HepG2 (cell line): ENCODE measurements around the gene ZNF3. TPM values are rescaled to one million over a fixed set of nuclear protein-coding genes. Genes with fewer than 3 reads are reported as not detected.
A peak's percentile ranks its signal among the peaks of the same experiment; 100 is the strongest.

ENCODE experiments used
- BCL3 ChIP-seq: sonication (generic); formaldehyde crosslinking; IDR thresholded peaks from 2 replicates; pipeline ENCODE4 v1.5.1; 2020; ENCODE audit warnings: mild to moderate bottlenecking, missing genetic modification reagents, moderate library complexity
- CREM ChIP-seq, 2 experiments: sonication (generic) in 1 of 2; formaldehyde crosslinking in 1 of 2; IDR thresholded peaks; 2 replicates each; pipeline versions ENCODE4 v1.4.0 to v1.6.1; 2016 to 2020; ENCODE audit warnings: antibody characterized with exemption in 1 of 2, mild to moderate bottlenecking in 1 of 2, missing genetic modification reagents in 1 of 2
- GLMP ChIP-seq: sonication (generic); formaldehyde crosslinking; IDR thresholded peaks from 2 replicates; pipeline ENCODE4 v1.9.0; 2021; ENCODE audit warnings: missing genetic modification reagents, mild to moderate bottlenecking, borderline replicate concordance
- GRHL1 ChIP-seq: sonication (generic); formaldehyde crosslinking; conservative IDR thresholded peaks from 2 replicates; pipeline ENCODE4 v1.8.0; 2022; ENCODE audit warnings: missing genetic modification reagents
- IRX3 ChIP-seq: sonication (generic); formaldehyde crosslinking; IDR thresholded peaks from 2 replicates; pipeline ENCODE4 v1.8.1; 2023; ENCODE audit warnings: mild to moderate bottlenecking, low read depth, missing genetic modification reagents, borderline replicate concordance
- KAT8 ChIP-seq: IDR thresholded peaks from 2 replicates; pipeline ENCODE4 v1.6.1; 2016; ENCODE audit warnings: missing genetic modification reagents, missing compliant biosample characterization
- KDM3A ChIP-seq: IDR thresholded peaks from 2 replicates; pipeline ENCODE4 v1.6.1; 2018; ENCODE audit warnings: low read depth, missing compliant biosample characterization
- KLF16 ChIP-seq, 2 experiments: sonication (generic) in 1 of 2; formaldehyde crosslinking in 1 of 2; IDR thresholded peaks; 2 replicates each; pipeline versions ENCODE4 v1.6.1 to v1.8.0; 2016 to 2023; ENCODE audit warnings: missing genetic modification reagents in 2 of 2, missing compliant biosample characterization in 1 of 2
- MYC ChIP-seq: sonication (generic); formaldehyde crosslinking; IDR thresholded peaks from 2 replicates; pipeline ENCODE4 v1.9.0; 2021; ENCODE audit warnings: missing genetic modification reagents, borderline replicate concordance
- NFE2L1 ChIP-seq: sonication (generic); formaldehyde crosslinking; IDR thresholded peaks from 2 replicates; pipeline ENCODE4 v1.4.0; 2020; ENCODE audit warnings: missing genetic modification reagents, mild to moderate bottlenecking, borderline replicate concordance
- NPAS2 ChIP-seq: sonication (generic); formaldehyde crosslinking; IDR thresholded peaks from 2 replicates; pipeline ENCODE4 v1.8.0; 2022; ENCODE audit warnings: mild to moderate bottlenecking, missing genetic modification reagents, borderline replicate concordance
- RBFOX2 ChIP-seq: fragments of 200-400 bp; formaldehyde crosslinking; IDR thresholded peaks from 2 replicates; pipeline ENCODE4 v1.6.1; 2017; ENCODE audit warnings: low read depth, mild to moderate bottlenecking, low read length
- REL ChIP-seq: sonication (generic); formaldehyde crosslinking; conservative IDR thresholded peaks from 2 replicates; pipeline ENCODE4 v1.8.0; 2022; ENCODE audit warnings: mild to moderate bottlenecking, missing genetic modification reagents, moderate library complexity
- RXRB ChIP-seq: IDR thresholded peaks from 2 replicates; pipeline ENCODE4 v1.6.1; 2016; ENCODE audit warnings: borderline replicate concordance, missing genetic modification reagents, missing compliant biosample characterization
- SIX1 ChIP-seq: sonication (generic); formaldehyde crosslinking; IDR thresholded peaks from 2 replicates; pipeline ENCODE4 v1.4.0; 2020; ENCODE audit warnings: missing genetic modification reagents, borderline replicate concordance
- SNAPC2 ChIP-seq: sonication (generic); formaldehyde crosslinking; IDR thresholded peaks from 2 replicates; pipeline ENCODE4 v1.8.1; 2022; ENCODE audit warnings: mild to moderate bottlenecking, missing genetic modification reagents
- YY1 ChIP-seq: IDR thresholded peaks from 2 replicates; pipeline ENCODE4 v1.6.1; 2011; ENCODE audit warnings: low read length, low read depth, moderate library complexity, mild to moderate bottlenecking; ENCODE audit not compliant: insufficient read depth, insufficient replicate concordance
- ZNF136 ChIP-seq: sonication (generic); formaldehyde crosslinking; IDR thresholded peaks from 2 replicates; pipeline ENCODE4 v1.8.1; 2022; ENCODE audit warnings: low read depth, mild to moderate bottlenecking, moderate library complexity, missing genetic modification reagents
- ZNF207 ChIP-seq: fragments of 450-650 bp; IDR thresholded peaks from 2 replicates; pipeline ENCODE4 v1.6.1; 2016; ENCODE audit warnings: antibody characterized with exemption, borderline replicate concordance
- ZNF275 ChIP-seq: sonication (generic); formaldehyde crosslinking; IDR thresholded peaks from 2 replicates; pipeline ENCODE4 v1.8.0; 2022; ENCODE audit warnings: missing genetic modification reagents, mild to moderate bottlenecking, inconsistent platforms, borderline replicate concordance
- ZNF503 ChIP-seq: sonication (generic); formaldehyde crosslinking; IDR thresholded peaks from 2 replicates; pipeline ENCODE4 v1.4.0; 2020; ENCODE audit warnings: missing genetic modification reagents
- ZNF558 ChIP-seq: sonication (generic); formaldehyde crosslinking; IDR thresholded peaks from 2 replicates; pipeline ENCODE4 v1.9.0; 2022; ENCODE audit warnings: mild to moderate bottlenecking, missing genetic modification reagents, borderline replicate concordance
- polyA plus RNA-seq, 8 experiments: library from polyadenylated mRNA; depleted of rRNA in 3 of 8; stranded (reverse) in 7 of 8; unstranded in 1 of 8; fragments of >200 nt; fragmentation: Illumina TruSeq in 4 of 8; extraction: Trizol in 4 of 8; gene quantifications; 2 replicates each; pipeline versions ENCODE4 v1.2.1 to v1.2.3, GENCODE V29; 2011 to 2016; ENCODE audit warnings: low read depth in 4 of 8, missing spikeins in 1 of 8, mixed read lengths in 1 of 8; ENCODE audit not compliant: insufficient read depth in 1 of 8
- total RNA-seq, 5 experiments: library from RNA; depleted of rRNA; stranded (reverse); fragments of >200 nt; fragmentation: Illumina TruSeq; extraction: Trizol; gene quantifications; 2 replicates each; pipeline ENCODE4 v1.2.3, GENCODE V29; 2016; ENCODE audit warnings: low read depth in 1 of 5

The ZNF3 gene
- total and polyA plus RNA-seq, 2 of the 13 experiments (the other 11 are each of a cell fraction or from before 2014, with no cell fraction given): 33.7 to 56.9 TPM

- TF ChIP-seq RBFOX2 (no peak), YY1 (peak; percentile 50), NPAS2 (no peak), KLF16 (CRISPR knock-in tag; IDR thresholded peaks at IDR 0.05) (peak in 1 of 2 experiments; percentile 69; a peak in 1 of 4 replicates), GLMP (CRISPR knock-in tag) (no peak), KAT8 (no peak), SNAPC2 (no peak), KDM3A (CRISPR knock-in tag) (no peak), IRX3 (CRISPR knock-in tag) (no peak), CREM (IDR thresholded peaks at IDR 0.05) (no peak), CREM (CRISPR knock-in tag; IDR thresholded peaks at IDR 0.05) (no peak), ZNF275 (CRISPR knock-in tag) (no peak), SIX1 (no peak), ZNF207 (no peak), BCL3 (CRISPR knock-in tag) (no peak), ZNF558 (CRISPR knock-in tag) (no peak), ZNF136 (CRISPR knock-in tag) (no peak), ZNF503 (CRISPR knock-in tag) (no peak), GRHL1 (CRISPR knock-in tag) (no peak), NFE2L1 (CRISPR knock-in tag) (no peak), RXRB (CRISPR knock-in tag) (0 out of 2 replicates have a peak, but pooled peaks have one; percentile 19), MYC (CRISPR knock-in tag) (peak; percentile 76), REL (CRISPR knock-in tag) (no peak)
Observed at GRCh38 chr7:100122067-100122466, 40.5 kb upstream of the ZNF3 start (continued).
